Spleen (tissue), 7 donors: ENCODE data around the gene TNFAIP8.

Experiments used
- POLR2A ChIP-seq, 3 donors: fragments of 450-650 bp; IDR thresholded peaks; one replicate each; pipeline ENCODE4 v1.5.1; 2017; ENCODE audit warnings: antibody characterized with exemption in 3 of 3, mild to moderate bottlenecking in 1 of 3
- TF ChIP-seq, protein P1 (sequence below), 11 experiments: fragments of 200-600 bp in 7 of 11; fragments of 450-650 bp in 4 of 11; sonication (generic) in 4 of 11; IDR thresholded peaks in 8 of 11; conservative IDR thresholded peaks in 3 of 11; 1 replicate in 7 of 11; 2 replicates in 4 of 11; pipeline versions ENCODE4 v1.4.0 to v1.8.0; 2016 to 2021; ENCODE audit warnings: antibody characterized with exemption in 11 of 11, inconsistent platforms in 4 of 11, mild to moderate bottlenecking in 1 of 11
- donor health status: DM: no; HTN: no; CAD: no; lungs with moderate emphysema.
- donor health status: DM: no; HTN: no; CAD: no.
- donor health status: DM: no; HTN: no; CAD: no.

- TF ChIP-seq, protein P1, sequence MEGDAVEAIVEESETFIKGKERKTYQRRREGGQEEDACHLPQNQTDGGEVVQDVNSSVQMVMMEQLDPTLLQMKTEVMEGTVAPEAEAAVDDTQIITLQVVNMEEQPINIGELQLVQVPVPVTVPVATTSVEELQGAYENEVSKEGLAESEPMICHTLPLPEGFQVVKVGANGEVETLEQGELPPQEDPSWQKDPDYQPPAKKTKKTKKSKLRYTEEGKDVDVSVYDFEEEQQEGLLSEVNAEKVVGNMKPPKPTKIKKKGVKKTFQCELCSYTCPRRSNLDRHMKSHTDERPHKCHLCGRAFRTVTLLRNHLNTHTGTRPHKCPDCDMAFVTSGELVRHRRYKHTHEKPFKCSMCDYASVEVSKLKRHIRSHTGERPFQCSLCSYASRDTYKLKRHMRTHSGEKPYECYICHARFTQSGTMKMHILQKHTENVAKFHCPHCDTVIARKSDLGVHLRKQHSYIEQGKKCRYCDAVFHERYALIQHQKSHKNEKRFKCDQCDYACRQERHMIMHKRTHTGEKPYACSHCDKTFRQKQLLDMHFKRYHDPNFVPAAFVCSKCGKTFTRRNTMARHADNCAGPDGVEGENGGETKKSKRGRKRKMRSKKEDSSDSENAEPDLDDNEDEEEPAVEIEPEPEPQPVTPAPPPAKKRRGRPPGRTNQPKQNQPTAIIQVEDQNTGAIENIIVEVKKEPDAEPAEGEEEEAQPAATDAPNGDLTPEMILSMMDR (IDR thresholded peaks at IDR 0.05 in 8 of 11, conservative IDR thresholded peaks at IDR 0.05 in 3 of 11): no peak
- TF ChIP-seq POLR2A (IDR thresholded peaks at IDR 0.05): no peak
Observed at GRCh38 chr5:119361594-119362125, 5.8 kb downstream of the TNFAIP8 start.
